Measurements from ENCODE around the gene ETV6. TPM values are rescaled to one million over a fixed set of nuclear protein-coding genes. Genes with fewer than 3 reads are reported as not detected.

Gene ETV6
- total RNA-seq, 3 donors from 2014 or later = 17.8 to 58.7 (median 45.2) TPM

GRCh38 chr12:11689591-11690186, 40.2 kb downstream of the ETV6 start:
- intact Hi-C loops (cut with DNase I; ENCODE audit: low total_unique reads) = loop anchor here (2.0 to 5.0 kb wide), 2 partner anchors 53 to 578 kb away; partner anchors contain the start of gene LRP6
- H3K27ac ChIP-seq = peak overlapping the region; percentile 7 to 81

GRCh38 chr12:11693067-11693466, 43.6 kb downstream of the ETV6 start:
- Histone ChIP-seq H3K9me3 (no peaks in the 10 kb centered on the region), H3K27ac (peak overlapping the region in 1 of 2 donors; percentile 46), H3K27me3 (no peaks in the 10 kb centered on the region), H3K36me3 (no peaks in the 10 kb centered on the region), H3K4me3 (no peak overlapping the region), H3K4me1 (peaks cover 0 to 31% of the 10 kb centered on the region in 2 donors)
- intact Hi-C loops (cut with DNase I; ENCODE audit: low total_unique reads) = loop anchor here (5.0 kb wide), 1 partner anchor 574 kb away; the partner anchor contains the start of gene LRP6
- no peak for TF ChIP-seq POLR2A (IDR thresholded peaks at IDR 0.05)
- DNase-seq (ENCODE audit: low spot score in 2 of 2) = no peak

More at GRCh38 chr12:11689591-11690186, 40.2 kb downstream of the ETV6 start:
- TF ChIP-seq POLR2AphosphoS5 (IDR thresholded peaks at IDR 0.05) (no peak), POLR2A (IDR thresholded peaks at IDR 0.05) (no peak)
- TF ChIP-seq, protein P1, sequence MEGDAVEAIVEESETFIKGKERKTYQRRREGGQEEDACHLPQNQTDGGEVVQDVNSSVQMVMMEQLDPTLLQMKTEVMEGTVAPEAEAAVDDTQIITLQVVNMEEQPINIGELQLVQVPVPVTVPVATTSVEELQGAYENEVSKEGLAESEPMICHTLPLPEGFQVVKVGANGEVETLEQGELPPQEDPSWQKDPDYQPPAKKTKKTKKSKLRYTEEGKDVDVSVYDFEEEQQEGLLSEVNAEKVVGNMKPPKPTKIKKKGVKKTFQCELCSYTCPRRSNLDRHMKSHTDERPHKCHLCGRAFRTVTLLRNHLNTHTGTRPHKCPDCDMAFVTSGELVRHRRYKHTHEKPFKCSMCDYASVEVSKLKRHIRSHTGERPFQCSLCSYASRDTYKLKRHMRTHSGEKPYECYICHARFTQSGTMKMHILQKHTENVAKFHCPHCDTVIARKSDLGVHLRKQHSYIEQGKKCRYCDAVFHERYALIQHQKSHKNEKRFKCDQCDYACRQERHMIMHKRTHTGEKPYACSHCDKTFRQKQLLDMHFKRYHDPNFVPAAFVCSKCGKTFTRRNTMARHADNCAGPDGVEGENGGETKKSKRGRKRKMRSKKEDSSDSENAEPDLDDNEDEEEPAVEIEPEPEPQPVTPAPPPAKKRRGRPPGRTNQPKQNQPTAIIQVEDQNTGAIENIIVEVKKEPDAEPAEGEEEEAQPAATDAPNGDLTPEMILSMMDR (IDR thresholded peaks at IDR 0.05) = no peak
- H3K4me3 ChIP-seq = no peak overlapping the region
- H3K36me3 ChIP-seq = no peaks in the 10 kb centered on the region
- no peaks in the 10 kb centered on the region for H3K27me3 ChIP-seq
- H3K9me3 ChIP-seq = no peaks in the 10 kb centered on the region
- DNase-seq (ENCODE audit: low spot score in 2 of 2) = no peak
- H3K4me1 ChIP-seq = peaks cover 0 to 17% of the 10 kb centered on the region in 2 donors

GRCh38 chr12:11693601-11694000, 44.1 kb downstream of the ETV6 start:
- TF ChIP-seq POLR2A (IDR thresholded peaks at IDR 0.05) = no peak
- TF ChIP-seq, protein P1 (IDR thresholded peaks at IDR 0.05) = no peak
- TF ChIP-seq POLR2AphosphoS5 (IDR thresholded peaks at IDR 0.05) = no peak
- Histone ChIP-seq H3K36me3 (no peaks in the 10 kb centered on the region), H3K9me3 (no peaks in the 10 kb centered on the region), H3K4me3 (no peak overlapping the region), H3K4me1 (peaks cover 0 to 29% of the 10 kb centered on the region in 2 donors), H3K27me3 (no peaks in the 10 kb centered on the region), H3K27ac (peak overlapping the region in 1 of 2 donors; percentile 46)
- intact Hi-C loops (cut with DNase I; ENCODE audit: low total_unique reads) = loop anchor here (5.0 kb wide), 1 partner anchor 574 kb away; the partner anchor contains the start of gene LRP6
- DNase-seq (ENCODE audit: low spot score in 2 of 2) = no peak

GRCh38 chr12:11694528-11694927, 45.1 kb downstream of the ETV6 start:
- no peaks in the 10 kb centered on the region for H3K36me3 ChIP-seq
- no peak for DNase-seq (ENCODE audit: low spot score in 2 of 2)
- TF ChIP-seq POLR2A (IDR thresholded peaks at IDR 0.05) = no peak
- TF ChIP-seq, protein P1 (IDR thresholded peaks at IDR 0.05) = no peak
- no peak for TF ChIP-seq POLR2AphosphoS5 (IDR thresholded peaks at IDR 0.05)
- H3K27me3 ChIP-seq = no peaks in the 10 kb centered on the region
- no peaks in the 10 kb centered on the region for H3K9me3 ChIP-seq
- peaks cover 0 to 30% of the 10 kb centered on the region in 2 donors for H3K4me1 ChIP-seq
- no peak overlapping the region for H3K4me3 ChIP-seq
- peak overlapping the region; percentile 60 to 82 for H3K27ac ChIP-seq
- intact Hi-C loops (cut with DNase I; ENCODE audit: low total_unique reads) = loop anchor here (5.0 kb wide), 1 partner anchor 573 kb away; the partner anchor contains the start of gene LRP6

DNA sequence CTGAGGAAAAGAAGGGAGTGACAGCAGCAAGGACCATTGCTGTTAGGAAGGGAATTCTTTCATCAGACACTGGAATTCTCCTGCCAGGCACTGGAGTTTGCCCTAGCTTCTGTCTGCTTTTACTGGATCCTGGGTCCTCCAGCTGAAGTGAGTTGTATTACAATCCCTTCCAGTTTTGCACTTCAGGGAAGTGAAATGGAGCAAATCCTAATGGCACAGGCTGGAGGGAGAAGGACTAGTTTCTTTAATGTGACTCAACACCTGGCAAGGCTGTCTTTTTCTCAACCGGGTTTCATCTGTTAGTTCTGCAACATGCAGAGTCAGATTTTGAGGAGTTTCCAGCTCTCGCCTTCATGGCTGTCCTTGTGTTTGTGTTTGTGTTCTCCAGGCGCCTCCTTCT, 45.8 kb downstream of the ETV6 start:
- TF ChIP-seq POLR2AphosphoS5 (IDR thresholded peaks at IDR 0.05) (no peak), POLR2A (IDR thresholded peaks at IDR 0.05) (no peak)
- TF ChIP-seq, protein P1 (IDR thresholded peaks at IDR 0.05) = peak in 1 of 3 donors; percentile 12
- Histone ChIP-seq H3K27me3 (no peaks in the 10 kb centered on the region), H3K4me1 (peaks cover 0 to 33% of the 10 kb centered on the region in 2 donors), H3K9me3 (no peaks in the 10 kb centered on the region), H3K36me3 (no peaks in the 10 kb centered on the region), H3K27ac (peak overlapping the region; percentile 60 to 82), H3K4me3 (no peak overlapping the region)
- intact Hi-C loops (cut with DNase I; ENCODE audit: low total_unique reads) = no loop called here
- no peak for DNase-seq (ENCODE audit: low spot score in 2 of 2)
